ENCODE measurements around the gene KCNH2.
"Not testable (repeated sequence)": the region's sequence is repeated elsewhere in the genome, so short reads cannot be mapped to it uniquely, and the experiment has no call there.

KCNH2 gene

DNA sequence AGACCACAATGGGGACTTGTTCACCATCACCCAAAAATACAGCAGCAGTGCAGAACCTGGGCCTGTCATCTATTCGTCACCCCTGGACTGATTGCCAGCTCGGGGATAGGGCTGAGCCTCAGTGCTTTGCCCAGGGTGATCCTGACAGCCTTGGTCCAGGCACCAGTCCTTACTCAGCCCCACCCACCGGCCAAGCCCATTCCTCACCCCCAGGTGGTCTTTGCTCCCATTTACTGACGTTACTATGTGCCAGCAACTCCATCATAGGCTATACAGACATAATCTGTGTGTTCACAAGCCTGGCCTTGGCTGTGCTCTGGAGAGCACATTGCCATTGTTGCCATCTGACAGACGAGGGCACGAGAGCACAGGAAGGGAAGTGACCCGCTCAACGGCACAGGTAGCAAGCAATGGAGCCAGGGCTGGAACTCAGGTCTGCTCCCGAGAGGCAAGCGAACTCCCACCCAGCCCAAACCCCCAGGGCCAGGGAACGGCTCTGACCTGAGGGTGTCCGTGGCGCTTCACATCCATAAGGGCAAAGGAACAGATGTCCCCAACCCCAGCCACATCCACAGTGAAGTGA is 39.3 kb upstream of the KCNH2 start:
- H3K9me3 ChIP-seq (ENCODE audit: control insufficient read depth, insufficient read depth, low read length) = no peaks in the 10 kb centered on the region
- H3K4me3 ChIP-seq (ENCODE audit: low read depth, low read length) = no peak overlapping the region
- H3K4me1 ChIP-seq (ENCODE audit: control insufficient read depth, insufficient read depth, low read length) = peaks cover 13% of the 10 kb centered on the region; the same call in 1 of the 2 replicates
- no peak overlapping the region for H3K9ac ChIP-seq (ENCODE audit: low read depth, low read length)
- no peak overlapping the region for H3K27ac ChIP-seq (ENCODE audit: low read depth, low read length)
- H3K36me3 ChIP-seq (ENCODE audit: control insufficient read depth, insufficient read depth, low read length) = no peaks in the 10 kb centered on the region
- peaks cover 56% of the 10 kb centered on the region for H3K27me3 ChIP-seq (ENCODE audit: control insufficient read depth, insufficient read depth, low read length)

DNA sequence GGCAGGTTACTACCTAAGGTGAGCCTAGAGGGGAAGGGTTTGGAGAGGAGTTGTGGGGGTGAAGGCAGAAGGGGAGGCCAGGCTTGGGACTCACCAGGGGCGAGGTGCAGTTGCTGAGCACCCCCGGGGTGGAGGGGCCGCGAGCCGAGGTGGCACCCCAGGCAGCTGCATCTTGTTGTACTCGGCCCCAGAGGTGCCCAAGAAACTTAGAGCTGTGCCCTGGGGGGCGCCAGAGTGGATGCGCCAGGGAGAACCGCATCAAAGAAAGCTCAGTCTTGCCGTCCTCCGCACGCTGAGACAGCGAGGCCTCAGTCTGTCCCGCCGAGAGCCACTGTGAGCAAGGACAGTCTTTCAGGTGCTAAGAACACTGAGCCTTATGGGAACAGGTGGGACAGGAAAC is 38.8 kb upstream of the KCNH2 start:
- Histone ChIP-seq H3K27me3 (ENCODE audit: control insufficient read depth, insufficient read depth, low read length) (peaks cover 61% of the 10 kb centered on the region), H3K9me3 (ENCODE audit: control insufficient read depth, insufficient read depth, low read length) (no peaks in the 10 kb centered on the region), H3K36me3 (ENCODE audit: control insufficient read depth, insufficient read depth, low read length) (no peaks in the 10 kb centered on the region), H3K4me3 (ENCODE audit: low read depth, low read length) (no peak overlapping the region), H3K9ac (ENCODE audit: low read depth, low read length) (no peak overlapping the region), H3K27ac (ENCODE audit: low read depth, low read length) (no peak overlapping the region), H3K4me1 (ENCODE audit: control insufficient read depth, insufficient read depth, low read length) (peaks cover 15% of the 10 kb centered on the region; the same call in 1 of the 2 replicates)

DNA sequence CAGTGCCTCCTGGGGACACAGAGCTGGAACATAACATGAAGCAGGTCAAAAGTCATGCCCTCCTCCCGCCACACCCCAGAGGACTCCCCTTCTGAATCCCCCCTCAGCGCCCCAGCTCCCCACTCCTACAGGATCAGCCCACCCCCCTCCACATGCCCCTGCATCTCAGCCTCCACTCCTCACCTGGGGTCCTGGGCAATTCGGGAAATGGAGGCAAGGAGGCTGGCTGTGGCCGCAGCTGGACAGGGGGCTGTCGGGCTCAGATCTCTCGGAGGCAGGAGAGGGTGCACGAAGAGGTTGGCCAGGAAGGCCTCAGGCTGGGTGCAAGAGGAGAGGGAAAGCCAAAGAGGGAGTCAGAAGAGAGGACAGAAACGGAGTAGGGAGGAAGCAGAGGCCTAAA is 38.4 kb upstream of the KCNH2 start:
- Histone ChIP-seq H3K27ac (ENCODE audit: low read depth, low read length) (no peak overlapping the region), H3K9me3 (ENCODE audit: control insufficient read depth, insufficient read depth, low read length) (no peaks in the 10 kb centered on the region), H3K9ac (ENCODE audit: low read depth, low read length) (no peak overlapping the region), H3K4me1 (ENCODE audit: control insufficient read depth, insufficient read depth, low read length) (peaks cover 15% of the 10 kb centered on the region; the same call in 1 of the 2 replicates), H3K36me3 (ENCODE audit: control insufficient read depth, insufficient read depth, low read length) (no peaks in the 10 kb centered on the region), H3K27me3 (ENCODE audit: control insufficient read depth, insufficient read depth, low read length) (peaks cover 63% of the 10 kb centered on the region), H3K4me3 (ENCODE audit: low read depth, low read length) (no peak overlapping the region)

DNA sequence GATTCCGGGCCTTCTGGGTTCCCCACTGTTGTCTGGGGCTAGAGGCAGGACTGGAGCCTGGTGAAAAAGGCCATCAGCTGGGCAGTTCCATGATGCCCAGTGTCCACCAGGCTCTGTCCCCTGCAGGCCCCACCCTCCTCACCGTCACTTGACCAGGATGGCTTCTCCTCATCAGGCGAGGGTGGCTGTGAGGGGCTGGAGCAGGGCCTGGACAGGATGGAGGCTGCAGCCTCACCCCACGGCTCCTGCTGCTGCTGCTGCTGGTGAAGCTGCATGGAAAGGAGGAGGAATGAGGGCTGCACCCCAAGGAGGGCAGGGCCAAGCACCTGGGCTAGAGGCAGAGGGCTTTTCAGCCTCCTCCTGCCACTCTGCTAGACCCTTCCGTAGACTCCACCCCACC is 37.8 kb upstream of the KCNH2 start:
- Histone ChIP-seq H3K27me3 (ENCODE audit: control insufficient read depth, insufficient read depth, low read length) (peaks cover 60% of the 10 kb centered on the region), H3K4me1 (ENCODE audit: control insufficient read depth, insufficient read depth, low read length) (peaks cover 15% of the 10 kb centered on the region; the same call in 1 of the 2 replicates), H3K36me3 (ENCODE audit: control insufficient read depth, insufficient read depth, low read length) (no peaks in the 10 kb centered on the region)

DNA sequence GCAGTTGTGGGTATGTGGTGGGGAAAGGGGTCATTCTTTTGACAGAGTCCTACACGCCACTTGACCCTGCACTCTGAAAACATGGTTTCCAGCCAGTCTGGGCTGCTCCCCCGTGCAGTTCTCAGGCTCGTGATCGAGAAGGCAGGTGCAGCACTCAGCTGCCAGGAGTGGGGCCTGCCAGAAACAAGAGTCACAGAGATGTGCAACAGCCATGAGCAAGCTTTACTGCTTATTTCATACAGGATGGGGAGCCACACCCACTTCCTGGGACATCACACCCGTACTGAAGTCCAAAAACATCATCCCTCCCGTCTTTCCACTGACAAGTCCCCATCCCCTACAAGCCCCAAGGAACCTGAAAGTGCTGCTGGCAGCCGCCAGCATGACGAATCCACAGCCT is 36.8 kb upstream of the KCNH2 start:
- Histone ChIP-seq H3K36me3 (ENCODE audit: control insufficient read depth, insufficient read depth, low read length) (no peaks in the 10 kb centered on the region), H3K4me3 (ENCODE audit: low read depth, low read length) (no peak overlapping the region), H3K27ac (ENCODE audit: low read depth, low read length) (no peak overlapping the region), H3K9ac (ENCODE audit: low read depth, low read length) (no peak overlapping the region), H3K9me3 (ENCODE audit: control insufficient read depth, insufficient read depth, low read length) (no peaks in the 10 kb centered on the region), H3K27me3 (ENCODE audit: control insufficient read depth, insufficient read depth, low read length) (peaks cover 50% of the 10 kb centered on the region), H3K4me1 (ENCODE audit: control insufficient read depth, insufficient read depth, low read length) (peaks cover 23% of the 10 kb centered on the region; the same call in 1 of the 2 replicates)

More for the DNA sequence above, 37.8 kb upstream of the KCNH2 start:
- Histone ChIP-seq H3K9ac (ENCODE audit: low read depth, low read length) (no peak overlapping the region), H3K4me3 (ENCODE audit: low read depth, low read length) (no peak overlapping the region), H3K9me3 (ENCODE audit: control insufficient read depth, insufficient read depth, low read length) (no peaks in the 10 kb centered on the region), H3K27ac (ENCODE audit: low read depth, low read length) (no peak overlapping the region)

DNA sequence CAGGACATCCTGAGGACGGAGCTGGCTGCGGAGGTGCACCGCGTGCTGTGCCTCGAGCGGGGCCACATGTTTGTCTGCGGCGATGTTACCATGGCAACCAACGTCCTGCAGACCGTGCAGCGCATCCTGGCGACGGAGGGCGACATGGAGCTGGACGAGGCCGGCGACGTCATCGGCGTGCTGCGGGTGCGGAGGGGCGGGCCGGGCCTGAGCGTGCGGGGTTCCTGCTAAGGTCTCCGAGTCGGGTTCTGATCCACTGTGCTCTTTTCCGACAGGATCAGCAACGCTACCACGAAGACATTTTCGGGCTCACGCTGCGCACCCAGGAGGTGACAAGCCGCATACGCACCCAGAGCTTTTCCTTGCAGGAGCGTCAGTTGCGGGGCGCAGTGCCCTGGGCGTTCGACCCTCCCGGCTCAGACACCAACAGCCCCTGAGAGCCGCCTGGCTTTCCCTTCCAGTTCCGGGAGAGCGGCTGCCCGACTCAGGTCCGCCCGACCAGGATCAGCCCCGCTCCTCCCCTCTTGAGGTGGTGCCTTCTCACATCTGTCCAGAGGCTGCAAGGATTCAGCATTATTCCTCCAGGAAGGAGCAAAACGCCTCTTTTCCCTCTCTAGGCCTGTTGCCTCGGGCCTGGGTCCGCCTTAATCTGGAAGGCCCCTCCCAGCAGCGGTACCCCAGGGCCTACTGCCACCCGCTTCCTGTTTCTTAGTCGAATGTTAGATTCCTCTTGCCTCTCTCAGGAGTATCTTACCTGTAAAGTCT is 35.8 kb upstream of the KCNH2 start:
- Histone ChIP-seq H3K9ac (ENCODE audit: low read depth, low read length) (0 out of 2 replicates have a peak overlapping the region, but pooled peaks have one; percentile 45), H3K27ac (ENCODE audit: low read depth, low read length) (no peak overlapping the region), H3K4me1 (ENCODE audit: control insufficient read depth, insufficient read depth, low read length) (peaks cover 20% of the 10 kb centered on the region; the same call in 1 of the 2 replicates), H3K9me3 (ENCODE audit: control insufficient read depth, insufficient read depth, low read length) (no peaks in the 10 kb centered on the region), H3K4me3 (ENCODE audit: low read depth, low read length) (peak overlapping the region; percentile 61), H3K36me3 (ENCODE audit: control insufficient read depth, insufficient read depth, low read length) (no peaks in the 10 kb centered on the region), H3K27me3 (ENCODE audit: control insufficient read depth, insufficient read depth, low read length) (peaks cover 39% of the 10 kb centered on the region)

DNA sequence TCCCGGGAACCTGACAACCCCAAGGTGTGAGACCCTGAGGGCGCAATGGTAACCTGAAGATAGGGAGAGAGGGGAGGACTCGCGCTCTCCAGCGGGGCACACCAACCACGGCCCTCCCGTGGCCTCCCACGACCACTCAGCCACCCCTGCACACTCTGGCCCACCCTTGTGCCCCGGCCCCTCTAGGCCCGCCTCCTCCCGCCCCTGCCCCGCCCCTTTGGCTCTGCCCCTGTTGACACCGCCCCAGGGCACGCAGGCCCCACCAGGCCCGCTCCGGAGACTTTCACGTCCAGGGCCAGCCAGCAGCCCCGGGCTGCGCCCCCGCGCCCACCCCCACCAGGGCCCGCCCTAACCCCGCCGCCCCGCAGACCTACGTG is 35.2 kb upstream of the KCNH2 start:
- no peak overlapping the region for H3K27ac ChIP-seq (ENCODE audit: low read depth, low read length)
- H3K9me3 ChIP-seq (ENCODE audit: control insufficient read depth, insufficient read depth, low read length) = no peaks in the 10 kb centered on the region
- no peaks in the 10 kb centered on the region for H3K36me3 ChIP-seq (ENCODE audit: control insufficient read depth, insufficient read depth, low read length)
- peaks cover 34% of the 10 kb centered on the region for H3K27me3 ChIP-seq (ENCODE audit: control insufficient read depth, insufficient read depth, low read length)
- peaks cover 22% of the 10 kb centered on the region; the same call in 1 of the 2 replicates for H3K4me1 ChIP-seq (ENCODE audit: control insufficient read depth, insufficient read depth, low read length)
- peak overlapping the region; percentile 52 for H3K4me3 ChIP-seq (ENCODE audit: low read depth, low read length)
- no peak overlapping the region for H3K9ac ChIP-seq (ENCODE audit: low read depth, low read length)

DNA sequence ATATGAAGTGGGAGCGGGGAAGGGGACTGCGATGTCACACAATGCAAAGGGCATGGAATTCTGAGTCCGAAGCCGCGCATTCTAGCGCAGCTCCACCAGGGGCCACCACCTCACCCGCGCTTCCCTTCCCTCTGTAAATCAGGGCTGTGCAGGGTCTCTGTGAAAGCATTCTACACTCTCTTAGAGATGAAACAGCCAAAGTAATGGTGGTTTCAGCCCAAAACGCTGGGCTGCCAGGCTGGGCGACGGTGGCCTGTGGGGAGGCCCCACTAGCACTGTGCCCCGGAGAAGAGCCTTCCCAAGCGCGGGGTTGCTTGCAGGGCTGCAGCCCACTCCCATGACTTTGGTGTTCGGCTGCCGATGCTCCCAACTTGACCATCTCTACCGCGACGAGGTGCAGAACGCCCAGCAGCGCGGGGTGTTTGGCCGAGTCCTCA is 34.8 kb upstream of the KCNH2 start:
- Histone ChIP-seq H3K4me1 (ENCODE audit: control insufficient read depth, insufficient read depth, low read length) (peaks cover 25% of the 10 kb centered on the region; the same call in 1 of the 2 replicates), H3K4me3 (ENCODE audit: low read depth, low read length) (peak overlapping the region; percentile 52), H3K27ac (ENCODE audit: low read depth, low read length) (no peak overlapping the region), H3K27me3 (ENCODE audit: control insufficient read depth, insufficient read depth, low read length) (peaks cover 30% of the 10 kb centered on the region), H3K9ac (ENCODE audit: low read depth, low read length) (no peak overlapping the region), H3K36me3 (ENCODE audit: control insufficient read depth, insufficient read depth, low read length) (no peaks in the 10 kb centered on the region), H3K9me3 (ENCODE audit: control insufficient read depth, insufficient read depth, low read length) (no peaks in the 10 kb centered on the region)

DNA sequence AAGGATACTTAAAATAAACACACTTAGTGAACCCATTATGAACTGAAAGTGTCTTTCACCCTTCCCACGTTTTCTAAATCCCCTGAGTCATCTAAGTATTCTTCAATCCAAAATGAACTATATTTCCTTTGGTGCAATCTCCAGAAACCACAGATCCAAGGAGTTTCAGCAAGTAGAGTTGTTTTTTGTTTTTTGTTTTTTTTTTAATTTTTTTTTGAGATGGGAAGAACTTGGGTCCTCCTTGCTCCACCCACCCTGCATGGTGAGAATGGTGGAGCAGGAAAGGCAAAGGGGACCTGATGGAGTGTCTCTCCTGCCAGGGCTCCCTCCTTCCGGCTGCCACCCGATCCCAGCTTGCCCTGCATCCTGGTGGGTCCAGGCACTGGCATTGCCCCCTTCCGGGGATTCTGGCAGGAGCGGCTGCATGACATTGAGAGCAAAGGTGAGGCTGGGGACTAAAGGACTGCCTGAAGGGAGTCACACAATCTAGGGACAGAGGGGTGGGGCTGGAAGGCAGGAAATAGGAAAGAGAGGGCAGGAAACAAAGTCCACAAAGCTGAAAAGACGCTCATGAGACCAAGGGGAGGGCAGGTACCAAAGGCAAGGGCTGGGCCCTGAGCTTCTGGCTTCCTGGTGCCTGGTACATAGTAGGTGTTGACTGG is 34.0 kb upstream of the KCNH2 start:
- H3K27ac ChIP-seq (ENCODE audit: low read depth, low read length) = no peak overlapping the region
- H3K36me3 ChIP-seq (ENCODE audit: control insufficient read depth, insufficient read depth, low read length) = no peaks in the 10 kb centered on the region
- H3K27me3 ChIP-seq (ENCODE audit: control insufficient read depth, insufficient read depth, low read length) = peaks cover 22% of the 10 kb centered on the region
- H3K9me3 ChIP-seq (ENCODE audit: control insufficient read depth, insufficient read depth, low read length) = no peaks in the 10 kb centered on the region
- no peak overlapping the region for H3K4me3 ChIP-seq (ENCODE audit: low read depth, low read length)
- peaks cover 30% of the 10 kb centered on the region; the same call in 1 of the 2 replicates for H3K4me1 ChIP-seq (ENCODE audit: control insufficient read depth, insufficient read depth, low read length)
- no peak overlapping the region for H3K9ac ChIP-seq (ENCODE audit: low read depth, low read length)

DNA sequence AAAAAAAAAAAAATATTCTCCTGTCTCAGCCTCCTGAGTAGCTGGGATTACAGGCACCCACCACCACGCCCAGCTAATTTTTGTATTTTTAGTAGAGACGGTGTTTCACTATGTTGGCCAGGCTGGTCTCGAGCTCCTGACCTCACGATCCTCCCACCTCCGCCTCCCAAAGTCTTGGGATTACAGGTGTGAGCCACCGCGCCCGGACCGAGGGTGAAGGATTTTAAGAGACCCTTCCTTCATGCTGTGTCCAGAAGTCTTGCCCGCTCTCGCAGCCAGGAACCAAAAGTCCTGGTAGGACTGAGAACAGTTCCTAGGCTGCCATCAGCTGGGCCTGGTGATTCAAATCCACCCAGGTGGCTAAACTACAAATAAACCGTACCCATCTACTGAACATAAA is 33.5 kb upstream of the KCNH2 start:
- peaks cover 18% of the 10 kb centered on the region for H3K27me3 ChIP-seq (ENCODE audit: control insufficient read depth, insufficient read depth, low read length)

DNA sequence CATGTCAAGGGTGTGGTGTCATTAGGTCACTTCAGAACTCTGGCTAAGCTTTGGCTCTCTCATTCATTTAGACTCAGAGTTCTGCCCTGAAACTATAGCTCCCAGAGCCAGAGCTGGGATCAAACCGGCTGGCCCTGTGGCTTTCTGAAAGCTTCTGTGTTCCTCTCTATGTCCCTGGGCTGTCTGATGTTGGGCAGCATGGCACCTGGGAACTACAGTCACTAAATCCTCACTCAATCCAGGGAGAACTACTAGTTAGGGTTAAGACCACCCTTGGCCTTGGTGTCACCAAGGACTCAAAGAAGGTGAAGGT is 32.9 kb upstream of the KCNH2 start:
- Histone ChIP-seq H3K27ac (ENCODE audit: low read depth, low read length) (no peak overlapping the region), H3K4me3 (ENCODE audit: low read depth, low read length) (no peak overlapping the region), H3K4me1 (ENCODE audit: control insufficient read depth, insufficient read depth, low read length) (peaks cover 30% of the 10 kb centered on the region; the same call in 1 of the 2 replicates), H3K27me3 (ENCODE audit: control insufficient read depth, insufficient read depth, low read length) (peaks cover 14% of the 10 kb centered on the region), H3K36me3 (ENCODE audit: control insufficient read depth, insufficient read depth, low read length) (no peaks in the 10 kb centered on the region), H3K9ac (ENCODE audit: low read depth, low read length) (no peak overlapping the region), H3K9me3 (ENCODE audit: control insufficient read depth, insufficient read depth, low read length) (no peaks in the 10 kb centered on the region)

More for the DNA sequence above, 33.5 kb upstream of the KCNH2 start:
- not testable (repeated sequence) for H3K27ac ChIP-seq (ENCODE audit: low read depth, low read length); H3K36me3 ChIP-seq (ENCODE audit: control insufficient read depth, insufficient read depth, low read length); H3K9me3 ChIP-seq (ENCODE audit: control insufficient read depth, insufficient read depth, low read length); H3K4me3 ChIP-seq (ENCODE audit: low read depth, low read length); H3K9ac ChIP-seq (ENCODE audit: low read depth, low read length)
- peaks cover 30% of the 10 kb centered on the region; the same call in 1 of the 2 replicates for H3K4me1 ChIP-seq (ENCODE audit: control insufficient read depth, insufficient read depth, low read length)
